Stromal cell of bone marrow (primary cell): ENCODE measurements around the gene DMRT2.

Experiments
- DNase-seq: peaks from one replicate; pipeline ENCODE4 v3.0.0-alpha.2; 2012; ENCODE audit warnings: low read depth

DMRT2 gene

GRCh38 chr9:1094749-1095148 lies 44.6 kb downstream of the DMRT2 start:
- no peak for DNase-seq

- DNase-seq: no peak
Observed at GRCh38 chr9:1096155-1096964, 46.2 kb downstream of the DMRT2 start.

- no peak for DNase-seq
Observed at GRCh38 chr9:1098551-1098950, 48.4 kb downstream of the DMRT2 start.

GRCh38 chr9:1100201-1100600 lies 50.0 kb downstream of the DMRT2 start:
- no peak for DNase-seq

GRCh38 chr9:1100945-1101344 lies 50.8 kb downstream of the DMRT2 start:
- DNase-seq: peak; percentile 9

- no peak for DNase-seq
Observed at GRCh38 chr9:1101846-1102641, 51.9 kb downstream of the DMRT2 start.

- no peak for DNase-seq
Observed at GRCh38 chr9:1102642-1102970, 52.4 kb downstream of the DMRT2 start.
